Endothelial cell of umbilical vein (primary cell): ENCODE measurements around the gene SPAG17.

Experiments
- CTCF ChIP-seq, 2 donors: IDR thresholded peaks; 1 replicate in 1 of 2; 2 replicates in 1 of 2; pipeline ENCODE4 v1.5.1; 2011; ENCODE audit warnings: low read length in 2 of 2, mild to moderate bottlenecking in 2 of 2, moderate library complexity in 2 of 2, control low read depth in 1 of 2, inconsistent platforms in 1 of 2, low read depth in 1 of 2; ENCODE audit not compliant: insufficient read depth in 1 of 2; ENCODE audit errors: extremely low read depth in 1 of 2
- POLR2A ChIP-seq: IDR thresholded peaks from 2 replicates; pipeline ENCODE4 v1.6.1; 2012; ENCODE audit warnings: low read depth, mild to moderate bottlenecking, control low read depth, low read length
- POLR2AphosphoS5 ChIP-seq: IDR thresholded peaks from 2 replicates; pipeline ENCODE4 v1.6.1; 2012; ENCODE audit warnings: low read depth, mild to moderate bottlenecking, control low read depth, low read length, moderate library complexity; ENCODE audit not compliant: insufficient read depth

GRCh38 chr1:118184739-118185083 is 317 bp downstream of the SPAG17 start:
- TF ChIP-seq POLR2A (no peak), POLR2AphosphoS5 (no peak), CTCF (IDR thresholded peaks at IDR 0.05; ENCODE audit: extremely low read depth in 1 of 2, insufficient read depth in 1 of 2, low read depth in 1 of 2, low read length in 2 of 2) (no peak)
